Neural progenitor cell (in vitro differentiated cells): ENCODE data around the gene MBP.

Source experiments
- CTCF ChIP-seq: fragments of 200-600 bp; sonication (generic); IDR thresholded peaks from 2 replicates; pipeline ENCODE4 v1.5.1; 2017; ENCODE audit warnings: antibody characterized with exemption, mild to moderate bottlenecking
- EZH2 ChIP-seq: fragments of 200-600 bp; sonication (generic); IDR thresholded peaks from 2 replicates; pipeline ENCODE4 v1.6.1; 2017; ENCODE audit warnings: antibody characterized with exemption, mild to moderate bottlenecking, moderate library complexity
- EZH2phosphoT487 ChIP-seq: fragments of 200-600 bp; sonication (generic); IDR thresholded peaks from 2 replicates; pipeline ENCODE4 v1.6.1; 2017; ENCODE audit warnings: antibody characterized with exemption

DNA sequence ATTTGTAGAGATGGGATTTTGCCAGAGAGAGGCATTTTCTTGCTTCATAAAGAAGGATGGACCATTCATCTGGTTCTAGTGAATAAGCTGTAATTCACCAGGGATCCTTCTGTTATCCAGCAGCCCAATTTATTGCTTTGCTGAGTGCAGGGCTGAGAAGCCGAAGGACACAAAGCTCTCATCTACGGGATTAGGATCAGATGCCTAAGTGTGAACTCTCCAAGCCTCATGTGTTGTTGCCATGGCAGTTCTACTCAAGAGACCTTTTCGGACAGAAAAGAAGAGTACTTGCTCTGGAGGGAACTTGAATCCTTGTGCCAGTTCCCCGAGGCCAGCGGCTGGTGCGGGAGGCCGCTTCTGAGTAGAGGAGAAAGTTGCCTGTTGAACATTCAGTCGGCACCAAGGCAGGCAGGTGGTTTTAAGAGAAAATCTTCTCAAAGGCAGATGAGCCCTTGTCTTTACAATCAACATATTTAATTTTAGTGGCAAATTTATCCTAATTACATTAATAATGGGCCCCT, 38.4 kb upstream of the MBP start:
- TF ChIP-seq CTCF (no peak), EZH2 (no peak), EZH2phosphoT487 (no peak)
